ENCODE results near the gene COL6A5.

GRCh38 chr3:130480736-130481135 is 135.3 kb downstream of the COL6A5 start:
- TF ChIP-seq CTCF (IDR thresholded peaks at IDR 0.05; ENCODE audit: low read length) (peak; percentile 17; the same call in 1 of the 2 replicates), EZH2 (IDR thresholded peaks at IDR 0.05; ENCODE audit: borderline replicate concordance, low read length) (no peak)

Measured in OCI-LY1 (cell line).